SKM-1 (cell line): Measurements from ENCODE around the gene COL21A1.

Experiments used
- DNase-seq: peaks from one replicate; lab custom pipeline; 2025; ENCODE audit not compliant: unreplicated experiment; lab: John Stamatoyannopoulos, UW

COL21A1 gene

DNA sequence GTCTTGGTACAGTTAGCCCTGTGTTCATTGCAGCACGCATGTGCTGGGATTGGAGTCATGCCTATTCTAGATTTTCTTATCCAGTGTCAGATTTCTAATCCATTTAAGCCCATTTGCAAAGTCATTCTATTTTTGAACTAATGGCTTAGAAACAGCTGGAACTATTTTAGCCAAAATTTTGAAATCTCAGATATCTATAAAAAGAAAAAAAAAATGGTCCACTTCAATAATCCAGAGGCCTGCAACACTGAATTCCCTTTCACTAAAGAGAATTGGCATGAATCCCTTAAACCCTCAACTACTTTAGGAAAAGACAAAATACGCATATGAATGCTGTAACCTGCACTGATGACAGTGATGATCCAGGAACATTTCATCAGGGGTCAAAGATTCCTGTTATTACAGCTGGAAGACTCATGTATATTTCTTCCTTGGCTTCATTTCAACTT, 1.5 kb downstream of the COL21A1 start:
- DNase-seq: no peak

DNA sequence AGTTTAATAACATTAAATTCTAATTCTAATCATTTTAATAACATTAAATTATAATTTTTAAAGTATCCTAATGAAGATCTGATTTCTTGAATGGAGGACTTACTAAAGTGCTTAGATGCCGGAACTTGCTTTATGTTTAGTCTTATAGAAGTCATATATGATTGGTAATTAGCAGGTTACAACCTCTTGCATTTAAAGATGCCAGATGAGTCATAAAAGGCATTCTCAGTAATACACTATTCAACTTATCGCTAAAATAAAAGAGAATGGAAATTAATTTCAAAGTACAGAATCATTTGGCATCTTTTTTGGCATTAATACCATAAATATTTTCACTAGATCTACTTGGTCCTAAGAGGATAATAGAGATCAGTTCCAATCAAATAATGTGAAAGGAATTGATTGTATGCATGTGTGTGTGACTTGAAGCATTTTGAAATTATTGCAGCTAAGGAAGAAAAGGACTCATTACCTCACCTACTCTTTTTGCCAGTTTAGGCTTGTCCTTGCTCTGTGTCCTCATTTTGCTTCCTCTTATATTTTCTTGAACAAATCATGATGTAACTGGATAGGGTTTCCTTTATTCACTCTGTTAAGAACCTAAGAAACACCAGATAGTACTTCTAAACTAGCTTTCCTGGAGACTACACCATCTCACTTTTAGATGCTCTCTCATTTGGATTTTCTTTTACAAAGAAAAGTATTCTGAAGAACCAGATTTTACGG, 2.7 kb downstream of the COL21A1 start:
- peak; percentile 87 for DNase-seq

DNA sequence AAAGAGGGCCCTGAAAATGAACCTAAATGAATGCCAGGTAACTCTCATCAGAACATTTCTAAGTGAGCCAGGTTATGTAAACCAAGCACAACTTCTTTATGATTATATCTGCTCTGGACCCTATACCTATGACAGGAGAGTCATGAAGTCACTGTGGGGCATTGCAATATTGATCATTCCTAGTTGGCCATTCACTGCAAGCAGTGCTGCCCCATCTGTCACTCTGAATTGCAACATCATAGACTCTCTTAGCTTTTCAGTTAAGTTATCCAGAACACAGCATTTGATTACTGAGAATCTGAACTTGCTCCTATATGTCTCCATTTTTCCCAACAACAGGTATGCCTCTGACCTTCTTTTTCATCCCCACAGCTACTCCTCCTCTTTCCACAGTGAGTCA, 3.3 kb downstream of the COL21A1 start:
- DNase-seq: no peak

DNA sequence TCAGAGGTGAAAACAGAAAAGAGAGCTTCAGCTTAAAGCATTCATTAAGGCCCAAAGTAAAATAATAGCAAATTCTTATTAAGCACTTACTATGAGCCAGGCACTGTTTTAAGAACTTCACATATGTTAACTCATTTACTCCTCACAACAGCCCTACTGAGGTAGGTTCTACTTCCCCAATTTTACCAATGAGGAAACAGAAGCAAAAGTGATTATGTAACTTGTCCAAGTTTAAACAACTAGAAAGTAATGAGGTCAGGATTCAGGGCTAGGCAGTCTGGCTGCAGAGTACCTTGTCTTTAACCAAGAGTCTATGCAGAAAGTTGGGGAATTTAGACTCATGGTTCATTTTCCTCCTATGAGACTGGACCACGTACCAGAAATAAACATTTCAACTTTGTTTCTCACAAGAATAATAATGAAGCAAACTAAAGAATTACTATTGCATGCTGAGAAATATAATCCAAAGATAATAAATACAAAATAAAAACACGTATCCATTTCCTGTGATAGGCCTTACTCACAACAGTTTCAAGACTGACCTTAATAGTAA, 3.8 kb downstream of the COL21A1 start:
- DNase-seq: peak; percentile 95

DNA sequence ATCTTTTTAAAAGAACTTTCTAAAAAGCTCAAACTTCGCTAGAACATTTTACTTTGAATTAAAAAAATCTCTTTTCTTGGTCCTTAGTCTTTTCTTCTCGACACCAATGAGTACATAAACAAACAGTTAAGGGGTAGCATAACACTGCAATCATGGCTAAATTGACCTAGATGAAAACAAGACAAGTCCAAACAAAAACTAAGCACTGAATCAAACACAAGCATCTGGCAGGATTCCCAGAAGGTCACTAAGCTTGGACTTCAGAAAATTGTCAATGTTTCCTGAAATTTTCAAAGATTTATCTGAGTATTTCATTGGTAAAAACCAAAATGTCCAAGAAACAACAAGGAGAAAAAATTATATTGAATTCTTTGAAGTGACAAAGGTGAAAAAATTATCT, 5.0 kb downstream of the COL21A1 start:
- DNase-seq: no peak

DNA sequence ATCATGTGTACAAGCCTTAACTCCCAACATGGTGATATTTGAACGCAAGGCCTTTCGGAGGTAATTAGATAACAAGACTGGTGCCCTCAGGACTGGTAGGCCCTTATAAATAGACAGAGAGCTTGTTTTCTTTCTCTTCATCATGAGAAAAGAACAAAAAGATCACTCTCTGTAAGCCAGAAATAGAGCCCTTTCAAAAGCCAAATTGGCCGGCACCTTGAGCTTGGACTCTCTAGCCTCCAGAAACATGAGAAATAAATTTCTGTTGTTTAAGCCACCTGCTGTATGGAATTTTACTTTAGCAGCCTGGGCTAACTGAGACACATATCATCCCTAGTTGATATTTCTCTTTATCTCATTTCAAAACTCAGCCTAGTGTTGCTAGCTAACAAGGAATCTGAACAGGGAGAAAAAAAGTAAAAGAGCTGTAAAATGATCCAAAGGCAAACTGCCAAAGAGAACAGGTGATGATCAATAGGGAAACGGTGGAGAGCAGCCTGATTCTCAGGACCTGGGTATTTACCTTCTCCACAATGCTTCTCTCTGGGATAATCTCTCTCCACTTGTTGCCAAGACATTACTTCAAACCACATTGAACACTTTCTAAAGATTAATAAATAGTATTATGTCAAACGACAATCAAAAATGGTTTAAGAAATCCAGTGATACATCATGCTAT, 6.1 kb downstream of the COL21A1 start:
- no peak for DNase-seq

- peak; percentile 35 for DNase-seq
These were observed 9.0 kb downstream of the COL21A1 start for GRCh38 chr6:56238352-56238751.

- DNase-seq: no peak
These were observed 12.1 kb downstream of the COL21A1 start for GRCh38 chr6:56235245-56235644.

- no peak for DNase-seq
These were observed 14.9 kb downstream of the COL21A1 start for GRCh38 chr6:56232436-56232835.

- no peak for DNase-seq
These were observed 15.6 kb downstream of the COL21A1 start for GRCh38 chr6:56231827-56232226.

GRCh38 chr6:56230976-56231566, 16.3 kb downstream of the COL21A1 start:
- DNase-seq: no peak

- no peak for DNase-seq
These were observed 20.1 kb downstream of the COL21A1 start for GRCh38 chr6:56227071-56227879.

DNA sequence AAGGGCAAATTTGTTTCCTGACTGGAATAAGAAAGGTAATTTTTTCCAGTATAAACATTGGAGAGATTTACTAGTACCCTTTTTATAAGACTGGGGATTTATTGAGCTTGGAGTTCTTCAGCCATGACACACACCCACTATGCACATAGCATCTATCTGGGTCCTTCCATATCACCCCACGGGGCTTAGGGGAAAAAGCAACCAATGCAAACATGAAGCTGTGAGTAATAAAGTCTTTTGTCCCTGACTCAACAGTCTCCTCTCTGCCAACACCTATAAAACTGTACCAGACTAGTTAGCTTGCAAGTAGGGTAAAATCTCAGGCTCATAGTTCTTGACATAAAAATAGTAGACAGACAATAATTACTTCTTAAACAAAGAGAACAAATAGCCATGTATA, 23.4 kb downstream of the COL21A1 start:
- no peak for DNase-seq

DNA sequence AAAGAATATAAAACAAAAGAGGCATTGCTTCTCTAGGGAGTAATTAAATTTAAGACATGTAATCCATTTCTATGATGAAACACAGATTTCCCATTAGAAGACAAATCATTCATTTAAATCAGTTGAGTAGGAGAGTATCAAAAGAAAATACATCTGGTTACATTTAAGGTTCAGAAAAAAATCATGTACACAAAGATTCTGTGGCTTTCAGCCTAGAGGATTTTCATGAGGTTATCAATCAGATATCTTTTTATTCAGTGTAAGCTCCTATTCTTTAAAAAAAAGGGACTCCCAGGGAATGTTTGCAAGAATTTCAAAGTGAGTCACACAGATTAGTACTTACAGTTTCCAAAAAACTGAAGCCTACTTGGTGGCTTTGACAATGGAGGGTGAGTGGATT, 24.9 kb downstream of the COL21A1 start:
- DNase-seq: no peak

DNA sequence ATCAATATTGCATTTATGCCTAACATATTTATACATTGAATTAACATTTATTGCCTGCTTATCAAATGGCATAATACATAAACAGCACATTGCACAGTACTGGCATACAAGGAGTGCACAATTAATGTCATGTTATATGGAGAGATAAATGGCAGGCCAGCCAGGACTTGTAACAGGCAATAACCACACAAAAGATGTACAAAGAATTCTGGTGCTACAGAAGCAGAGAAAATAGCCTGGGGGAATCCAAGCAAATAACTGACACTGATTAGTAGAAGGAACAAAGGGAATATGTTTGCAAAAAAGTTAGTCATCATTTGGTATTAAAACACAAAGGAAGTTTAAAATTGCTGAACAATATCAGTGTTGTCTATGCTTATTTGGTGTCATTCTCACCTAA, 27.3 kb downstream of the COL21A1 start:
- no peak for DNase-seq

GRCh38 chr6:56214703-56215101, 32.7 kb downstream of the COL21A1 start:
- no peak for DNase-seq

DNA sequence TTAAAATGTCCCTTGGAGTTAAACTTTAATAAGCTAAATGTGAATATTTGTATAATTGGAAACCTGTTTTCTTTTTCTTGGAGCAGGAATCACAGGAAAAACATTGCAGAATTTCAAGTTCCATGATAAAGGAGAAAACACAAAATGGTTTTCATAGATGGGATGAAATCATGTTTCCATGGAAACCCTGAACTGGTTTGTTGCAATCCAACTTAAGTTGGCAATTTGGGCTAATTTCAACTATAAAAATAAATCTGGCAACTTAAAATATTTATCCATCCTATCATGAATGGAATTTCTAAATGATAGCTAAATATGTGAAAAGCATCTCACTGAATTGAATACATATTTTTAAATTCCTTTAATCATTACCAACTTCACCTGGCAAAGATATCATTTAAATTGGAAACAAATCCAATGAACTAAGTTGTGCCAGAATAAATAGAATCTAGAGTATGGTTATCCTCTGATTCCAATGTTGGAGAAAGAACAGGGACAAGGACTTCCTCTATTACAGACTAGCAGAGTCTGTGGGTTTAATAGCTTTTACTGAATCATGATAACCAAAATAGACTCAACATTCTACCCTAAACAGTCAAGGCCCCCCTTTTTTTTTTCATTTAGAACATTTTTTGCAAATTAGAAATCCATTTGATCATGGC, 33.2 kb downstream of the COL21A1 start:
- DNase-seq: no peak

DNA sequence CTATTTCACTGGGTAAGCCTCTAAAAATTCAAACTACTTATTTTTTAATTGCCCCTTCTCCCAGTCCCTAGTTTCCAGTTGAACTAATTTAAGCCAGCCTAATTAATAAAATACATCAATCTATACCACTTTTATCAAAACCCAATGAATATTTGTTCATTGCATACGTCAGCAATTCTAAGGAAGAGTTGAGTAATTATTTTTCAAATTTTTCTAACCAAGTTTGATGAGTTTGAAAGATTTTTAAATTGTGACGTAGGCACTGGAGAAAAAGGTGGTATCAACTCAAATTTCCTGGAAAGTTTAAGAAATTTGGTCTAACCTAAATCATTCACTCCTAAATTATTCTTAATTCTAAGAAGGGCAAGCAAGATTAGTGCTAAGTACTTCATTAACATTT, 35.7 kb downstream of the COL21A1 start:
- DNase-seq: no peak

DNA sequence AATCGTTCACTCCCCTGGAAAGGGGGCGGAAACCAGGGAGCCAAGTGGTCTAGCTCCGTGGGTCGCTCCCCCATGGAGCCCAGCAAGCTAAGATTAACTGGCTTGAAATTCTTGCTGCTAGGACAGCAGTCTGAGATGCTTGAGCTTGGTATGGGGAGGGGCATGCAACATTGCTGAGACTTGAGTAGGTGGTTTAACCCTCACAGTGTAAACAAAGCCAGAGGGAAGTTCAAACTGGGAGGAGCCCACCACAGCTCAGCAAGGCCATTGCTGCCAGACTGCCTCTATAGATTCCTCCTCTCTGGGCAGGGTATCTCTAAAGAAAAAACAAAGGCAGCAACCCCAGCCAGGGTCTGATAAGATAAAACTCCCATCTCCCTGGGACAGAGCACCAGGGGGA, 43.2 kb downstream of the COL21A1 start:
- DNase-seq: no peak

GRCh38 chr6:56199956-56200355, 47.4 kb downstream of the COL21A1 start:
- DNase-seq: no peak

DNA sequence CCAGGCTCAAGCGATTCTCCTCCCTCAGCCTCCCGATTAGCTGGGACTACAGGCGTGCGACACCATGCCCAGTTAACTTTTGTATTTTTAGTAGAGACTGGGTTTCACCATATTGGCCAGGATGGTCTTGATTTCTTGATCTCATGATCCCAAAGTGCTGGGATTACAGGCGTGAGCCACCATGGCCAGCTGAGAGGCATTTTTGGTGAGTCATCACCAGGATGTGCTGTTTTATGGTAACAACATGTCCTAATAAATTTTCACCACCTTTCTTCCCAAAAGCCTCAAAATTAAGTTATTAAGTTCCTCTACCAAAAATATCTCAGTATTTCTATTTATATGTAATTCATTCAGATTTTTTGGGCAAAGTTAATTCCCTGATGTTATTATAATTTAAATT, 53.5 kb downstream of the COL21A1 start:
- no peak for DNase-seq
